ENCODE data around the gene APOL6. TPM values are rescaled to one million over a fixed set of nuclear protein-coding genes. Genes with fewer than 3 reads are reported as not detected.

The APOL6 gene
- polyA plus RNA-seq, 2 of the 4 experiments (the other 2 are of a cell fraction) = 1.3 to 2.7 TPM

GRCh38 chr22:35653824-35654223 lies 5.6 kb downstream of the APOL6 start:
- no peak for TF ChIP-seq KDM1A (IDR thresholded peaks at IDR 0.05; ENCODE audit: low read depth)
- no peak for TF ChIP-seq REST (IDR thresholded peaks at IDR 0.05)
- no peak for TF ChIP-seq ESRRA (IDR thresholded peaks at IDR 0.05; ENCODE audit: borderline replicate concordance, low read length)
- no peak for TF ChIP-seq HOXB5 (CRISPR knock-in tag; IDR thresholded peaks at IDR 0.05)
- ChIA-PET CTCF (no interaction called here), POLR2A (no interaction called here)
- Histone ChIP-seq H3K4me1 (peaks cover 8% of the 10 kb centered on the region; the same call in 2 of the 3 replicates), H3K9me3 (no peaks in the 10 kb centered on the region), H3K4me3 (no peak overlapping the region), H3K4me2 (no peak overlapping the region), H3K27ac (no peak overlapping the region)
- FAIRE-seq (no peak), ATAC-seq (no peak), DNase-seq (ENCODE audit: low read depth in 1 of 2, low spot score in 1 of 2) (no peak)
- WGBS (ENCODE audit: missing lambda C conversion rate) = 92% methylated on average over 1 of the region's 1 CpG

- DNase-seq (ENCODE audit: low read depth in 1 of 2, low spot score in 1 of 2) = no peak
Observed at GRCh38 chr22:35656284-35656752, 8.1 kb downstream of the APOL6 start.

More at GRCh38 chr22:35656284-35656752, 8.1 kb downstream of the APOL6 start:
- ChIA-PET CTCF (interaction anchor here (0.9 to 1.8 kb wide), 3 partner anchors 28 to 392 kb away, joined by 3 to 4 read pairs (median 3); no protein-coding TSS in a partner anchor), POLR2A (no interaction called here)
- Histone ChIP-seq H3K4me1 (no peaks in the 10 kb centered on the region), H3K4me3 (no peak overlapping the region), H3K27ac (no peak overlapping the region), H3K4me2 (no peak overlapping the region), H3K9me3 (no peaks in the 10 kb centered on the region)
- TF ChIP-seq TP53 (CRISPR knock-in tag; IDR thresholded peaks at IDR 0.05) = no peak
- TF ChIP-seq ATOH8 (CRISPR knock-in tag; IDR thresholded peaks at IDR 0.05; ENCODE audit: low read depth) = no peak
- no peak for TF ChIP-seq HES2 (IDR thresholded peaks at IDR 0.05)
- TF ChIP-seq TFCP2L1 (CRISPR knock-in tag; IDR thresholded peaks at IDR 0.05) = no peak
- TF ChIP-seq HOXB13 (CRISPR knock-in tag; IDR thresholded peaks at IDR 0.05; ENCODE audit: low read depth) = no peak
- no peak for TF ChIP-seq USF2 (IDR thresholded peaks at IDR 0.05)
- no peak for TF ChIP-seq FOSB (CRISPR knock-in tag; IDR thresholded peaks at IDR 0.05)
- no peak for TF ChIP-seq EP300 (IDR thresholded peaks at IDR 0.05)
- TF ChIP-seq MAZ (IDR thresholded peaks at IDR 0.05; ENCODE audit: borderline replicate concordance, low read depth, low read length) = no peak
- no peak for TF ChIP-seq JUNB (IDR thresholded peaks at IDR 0.05)
- no peak for TF ChIP-seq GATA3 (IDR thresholded peaks at IDR 0.05; ENCODE audit: borderline replicate concordance)
- no peak for TF ChIP-seq REST (IDR thresholded peaks at IDR 0.05)
- no peak for TF ChIP-seq RARB (CRISPR knock-in tag; IDR thresholded peaks at IDR 0.05)
- TF ChIP-seq ZC3H11A (IDR thresholded peaks at IDR 0.05) = no peak
- TF ChIP-seq POLR2AphosphoS2 (conservative IDR thresholded peaks at IDR 0.05; ENCODE audit: low read length) = no peak
- TF ChIP-seq JUN (IDR thresholded peaks at IDR 0.05) = no peak
- TF ChIP-seq POLR2A (IDR thresholded peaks at IDR 0.05; ENCODE audit: low read length) = no peak
- TF ChIP-seq NFE2L2 (conservative IDR thresholded peaks at IDR 0.05; ENCODE audit: low read length) = no peak
- TF ChIP-seq NR3C1 (IDR thresholded peaks at IDR 0.05) = no peak
- no peak for TF ChIP-seq PHF8 (IDR thresholded peaks at IDR 0.05; ENCODE audit: borderline replicate concordance, low read depth)
- ATAC-seq (no peak), FAIRE-seq (no peak)
- WGBS (ENCODE audit: missing lambda C conversion rate) = 83% methylated on average over 5 of the region's 5 CpGs
